ENCODE results near the gene AGBL4.

- TF ChIP-seq CTCF (IDR thresholded peaks at IDR 0.05) = no peak
- TF ChIP-seq POLR2A (IDR thresholded peaks at IDR 0.05) = no peak
- TF ChIP-seq POLR2AphosphoS5 (IDR thresholded peaks at IDR 0.05) = no peak
Measured at GRCh38 chr1:49307457-49307856, 716.3 kb downstream of the AGBL4 start.

All from breast epithelium (tissue), 3 donors.